Occipital lobe (tissue), 2 donors: ENCODE data around the gene KLHL29. TPM values are rescaled to one million over a fixed set of nuclear protein-coding genes. Genes with fewer than 3 reads are reported as not detected.

Source experiments
- DNase-seq: peaks from one replicate; lab custom pipeline; 2025; lab: John Stamatoyannopoulos, UW
- total RNA-seq: library from RNA; depleted of rRNA; stranded (reverse); fragments of >200 nt; gene quantifications from one replicate; pipeline ENCODE4 v1.2.3, GENCODE V29; 2014

The KLHL29 gene
- total RNA-seq, 1 donor from 2014 or later: 8.4 TPM

- no peak for DNase-seq
Observed at GRCh38 chr2:23475036-23475435, 90.1 kb downstream of the KLHL29 start.

GRCh38 chr2:23475473-23475872, 90.5 kb downstream of the KLHL29 start:
- DNase-seq: no peak

- DNase-seq: no peak
Observed at GRCh38 chr2:23476786-23477185, 91.8 kb downstream of the KLHL29 start.

- DNase-seq: no peak
Observed at GRCh38 chr2:23477392-23477791, 92.4 kb downstream of the KLHL29 start.

GRCh38 chr2:23478087-23478932, 93.3 kb downstream of the KLHL29 start:
- no peak for DNase-seq

GRCh38 chr2:23478933-23479683, 94.1 kb downstream of the KLHL29 start:
- no peak for DNase-seq

GRCh38 chr2:23480957-23481797, 96.2 kb downstream of the KLHL29 start:
- no peak for DNase-seq

GRCh38 chr2:23482188-23482587, 97.2 kb downstream of the KLHL29 start:
- no peak for DNase-seq

- DNase-seq: no peak
Observed at GRCh38 chr2:23482607-23483006, 97.6 kb downstream of the KLHL29 start.

GRCh38 chr2:23483791-23484190, 98.8 kb downstream of the KLHL29 start:
- no peak for DNase-seq

GRCh38 chr2:23484275-23484674, 99.3 kb downstream of the KLHL29 start:
- DNase-seq: no peak

GRCh38 chr2:23484767-23485166, 99.8 kb downstream of the KLHL29 start:
- DNase-seq: no peak

- no peak for DNase-seq
Observed at GRCh38 chr2:23485261-23485660, 100.3 kb downstream of the KLHL29 start.

GRCh38 chr2:23485841-23486683, 101.1 kb downstream of the KLHL29 start:
- DNase-seq: no peak

- DNase-seq: no peak
Observed at GRCh38 chr2:23486684-23487075, 101.7 kb downstream of the KLHL29 start.

- no peak for DNase-seq
Observed at GRCh38 chr2:23487735-23488492, 102.9 kb downstream of the KLHL29 start.

GRCh38 chr2:23488584-23488983, 103.6 kb downstream of the KLHL29 start:
- DNase-seq: no peak

GRCh38 chr2:23489471-23490322, 104.7 kb downstream of the KLHL29 start:
- no peak for DNase-seq
